HepG2 (cell line): ENCODE measurements around the gene SMIM9. TPM values are rescaled to one million over a fixed set of nuclear protein-coding genes. Genes with fewer than 3 reads are reported as not detected.
A peak's percentile ranks its signal among the peaks of the same experiment; 100 is the strongest.

Source experiments
- AGO2 ChIP-seq: fragments of 200-400 bp; formaldehyde crosslinking; optimal IDR thresholded peaks from 2 replicates; pipeline ENCODE3; 2017; ENCODE audit warnings: mild to moderate bottlenecking, low read depth, low read length, moderate library complexity
- ATM ChIP-seq: fragments of 450-650 bp; IDR thresholded peaks from 2 replicates; pipeline ENCODE4 v1.7.1; 2017; ENCODE audit warnings: mild to moderate bottlenecking, borderline replicate concordance
- BORCS8-MEF2B ChIP-seq: sonication (generic); formaldehyde crosslinking; IDR thresholded peaks from 2 replicates; pipeline ENCODE4 v1.8.0; 2022; ENCODE audit warnings: mild to moderate bottlenecking, missing genetic modification reagents
- CC2D1A ChIP-seq: sonication (generic); formaldehyde crosslinking; IDR thresholded peaks from 2 replicates; pipeline ENCODE4 v1.8.1; 2023; ENCODE audit warnings: mild to moderate bottlenecking, missing genetic modification reagents
- CEBPG ChIP-seq: IDR thresholded peaks from 2 replicates; pipeline ENCODE4 v1.6.1; 2016
- CREM ChIP-seq, 2 experiments: sonication (generic) in 1 of 2; formaldehyde crosslinking in 1 of 2; IDR thresholded peaks; 2 replicates each; pipeline versions ENCODE4 v1.4.0 to v1.6.1; 2016 to 2020; ENCODE audit warnings: antibody characterized with exemption in 1 of 2, mild to moderate bottlenecking in 1 of 2, missing genetic modification reagents in 1 of 2
- GABPB1 ChIP-seq: IDR thresholded peaks from 2 replicates; pipeline ENCODE4 v1.6.1; 2016; ENCODE audit warnings: mild to moderate bottlenecking, missing genetic modification reagents, moderate library complexity, missing compliant biosample characterization
- HOXA7 ChIP-seq: sonication (generic); formaldehyde crosslinking; IDR thresholded peaks from 2 replicates; pipeline ENCODE4 v1.8.1; 2022; ENCODE audit warnings: mild to moderate bottlenecking, missing genetic modification reagents, moderate library complexity
- NFKB2 ChIP-seq: sonication (generic); formaldehyde crosslinking; IDR thresholded peaks from 2 replicates; pipeline ENCODE4 v1.4.0; 2020; ENCODE audit warnings: missing genetic modification reagents, borderline replicate concordance
- TAF1 ChIP-seq: sonication (generic); formaldehyde crosslinking; IDR thresholded peaks from 2 replicates; pipeline ENCODE4 v1.4.0; 2020; ENCODE audit warnings: missing genetic modification reagents
- TCF12 ChIP-seq, 2 experiments: fragments of 450-650 bp in 1 of 2; sonication (generic) in 1 of 2; formaldehyde crosslinking in 1 of 2; IDR thresholded peaks; 2 replicates each; pipeline versions ENCODE4 v1.6.1 to v1.8.0; 2017 to 2022; ENCODE audit warnings: antibody characterized with exemption in 1 of 2, mild to moderate bottlenecking in 1 of 2, missing genetic modification reagents in 1 of 2, moderate library complexity in 1 of 2
- THYN1 ChIP-seq: sonication (generic); formaldehyde crosslinking; IDR thresholded peaks from 2 replicates; pipeline ENCODE4 v1.8.1; 2023; ENCODE audit warnings: low read depth, mild to moderate bottlenecking, moderate library complexity, missing genetic modification reagents, borderline replicate concordance
- ZNF20 ChIP-seq: sonication (generic); formaldehyde crosslinking; IDR thresholded peaks from 2 replicates; pipeline ENCODE4 v1.4.0; 2020; ENCODE audit warnings: mild to moderate bottlenecking, moderate library complexity, missing genetic modification reagents
- ZSCAN12 ChIP-seq: sonication (generic); formaldehyde crosslinking; IDR thresholded peaks from 2 replicates; pipeline ENCODE4 v1.9.0; 2021; ENCODE audit warnings: mild to moderate bottlenecking, missing genetic modification reagents
- polyA plus RNA-seq, 8 experiments: library from polyadenylated mRNA; depleted of rRNA in 3 of 8; stranded (reverse) in 7 of 8; unstranded in 1 of 8; fragments of >200 nt; fragmentation: Illumina TruSeq in 4 of 8; extraction: Trizol in 4 of 8; gene quantifications; 2 replicates each; pipeline versions ENCODE4 v1.2.1 to v1.2.3, GENCODE V29; 2011 to 2016; ENCODE audit warnings: low read depth in 4 of 8, missing spikeins in 1 of 8, mixed read lengths in 1 of 8; ENCODE audit not compliant: insufficient read depth in 1 of 8
- total RNA-seq, 5 experiments: library from RNA; depleted of rRNA; stranded (reverse); fragments of >200 nt; fragmentation: Illumina TruSeq; extraction: Trizol; gene quantifications; 2 replicates each; pipeline ENCODE4 v1.2.3, GENCODE V29; 2016; ENCODE audit warnings: low read depth in 1 of 5
- TF ChIP-seq, protein P1 (sequence below): sonication (generic); formaldehyde crosslinking; conservative IDR thresholded peaks from 2 replicates; pipeline ENCODE4 v1.8.0; 2022; ENCODE audit warnings: low read depth, missing genetic modification reagents
- TF ChIP-seq, protein P2 (sequence below): sonication (generic); formaldehyde crosslinking; IDR thresholded peaks from 2 replicates; pipeline ENCODE4 v1.5.0; 2020; ENCODE audit warnings: missing genetic modification reagents, mild to moderate bottlenecking, borderline replicate concordance
- TF ChIP-seq, protein P3 (sequence below): sonication (generic); formaldehyde crosslinking; conservative IDR thresholded peaks from 2 replicates; pipeline ENCODE4 v1.4.0; 2020; ENCODE audit warnings: missing genetic modification reagents
- TF ChIP-seq, protein P4 (sequence below): sonication (generic); formaldehyde crosslinking; IDR thresholded peaks from 2 replicates; pipeline ENCODE4 v1.5.1; 2020; ENCODE audit warnings: mild to moderate bottlenecking, missing genetic modification reagents, moderate library complexity
- TF ChIP-seq, protein P5 (sequence below): sonication (generic); formaldehyde crosslinking; IDR thresholded peaks from 2 replicates; pipeline ENCODE4 v1.4.0; 2020; ENCODE audit warnings: missing genetic modification reagents, borderline replicate concordance

Gene SMIM9
- total and polyA plus RNA-seq, 2 of the 13 experiments (the other 11 are each of a cell fraction or from before 2014, with no cell fraction given): not detected

DNA sequence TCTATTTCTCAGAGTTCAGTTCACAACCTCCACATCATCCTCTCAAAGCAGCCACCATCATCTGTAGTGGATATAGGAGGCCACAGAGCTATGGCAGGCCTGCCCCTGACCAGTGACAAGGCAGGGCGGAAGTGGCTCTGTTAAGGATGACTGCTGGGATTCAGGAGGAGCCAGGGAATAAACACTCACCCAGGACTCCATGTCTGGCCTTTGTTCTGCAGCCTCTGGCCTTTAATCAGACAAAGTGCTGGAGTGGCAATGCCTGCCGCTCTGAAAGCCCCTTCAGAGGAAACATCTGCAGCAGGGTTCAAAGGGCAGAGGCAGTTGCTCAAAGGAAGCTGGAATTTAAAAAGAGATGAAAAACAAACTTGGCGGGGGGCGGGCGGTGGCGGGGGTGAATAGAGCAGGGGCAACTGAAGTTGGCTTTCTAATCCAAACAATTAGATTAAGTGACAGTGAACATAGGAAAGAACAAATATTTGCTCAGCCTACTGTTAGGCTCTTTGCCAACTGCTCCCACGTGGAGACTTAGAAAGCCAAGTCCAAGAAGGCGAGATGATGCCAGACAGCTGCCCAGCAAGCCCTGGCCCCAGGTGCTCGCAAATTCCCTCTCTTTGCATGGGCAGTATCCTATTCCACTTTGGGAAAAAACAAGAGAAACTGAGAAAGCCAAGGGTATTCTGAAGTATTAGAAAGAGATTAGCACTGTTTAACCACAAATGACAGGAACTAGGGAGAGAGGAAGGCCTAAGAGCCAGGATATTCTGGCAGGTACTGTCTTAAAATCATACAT is 34.7 kb downstream of the SMIM9 start (continued):
- no peak for TF ChIP-seq TCF12 (IDR thresholded peaks at IDR 0.05)
- TF ChIP-seq TCF12 (CRISPR knock-in tag; IDR thresholded peaks at IDR 0.05): no peak
- TF ChIP-seq, protein P1, sequence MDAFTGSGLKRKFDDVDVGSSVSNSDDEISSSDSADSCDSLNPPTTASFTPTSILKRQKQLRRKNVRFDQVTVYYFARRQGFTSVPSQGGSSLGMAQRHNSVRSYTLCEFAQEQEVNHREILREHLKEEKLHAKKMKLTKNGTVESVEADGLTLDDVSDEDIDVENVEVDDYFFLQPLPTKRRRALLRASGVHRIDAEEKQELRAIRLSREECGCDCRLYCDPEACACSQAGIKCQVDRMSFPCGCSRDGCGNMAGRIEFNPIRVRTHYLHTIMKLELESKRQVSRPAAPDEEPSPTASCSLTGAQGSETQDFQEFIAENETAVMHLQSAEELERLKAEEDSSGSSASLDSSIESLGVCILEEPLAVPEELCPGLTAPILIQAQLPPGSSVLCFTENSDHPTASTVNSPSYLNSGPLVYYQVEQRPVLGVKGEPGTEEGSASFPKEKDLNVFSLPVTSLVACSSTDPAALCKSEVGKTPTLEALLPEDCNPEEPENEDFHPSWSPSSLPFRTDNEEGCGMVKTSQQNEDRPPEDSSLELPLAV (CRISPR knock-in tag): no peak
- TF ChIP-seq CC2D1A (CRISPR knock-in tag): no peak
- TF ChIP-seq, protein P2, sequence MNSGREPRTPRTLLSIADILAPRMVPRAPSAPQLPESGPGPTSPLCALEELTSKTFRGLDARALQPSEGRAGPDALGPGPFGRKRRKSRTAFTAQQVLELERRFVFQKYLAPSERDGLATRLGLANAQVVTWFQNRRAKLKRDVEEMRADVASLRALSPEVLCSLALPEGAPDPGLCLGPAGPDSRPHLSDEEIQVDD (CRISPR knock-in tag): no peak
- no peak for TF ChIP-seq ZSCAN12 (CRISPR knock-in tag)
- TF ChIP-seq, protein P3, sequence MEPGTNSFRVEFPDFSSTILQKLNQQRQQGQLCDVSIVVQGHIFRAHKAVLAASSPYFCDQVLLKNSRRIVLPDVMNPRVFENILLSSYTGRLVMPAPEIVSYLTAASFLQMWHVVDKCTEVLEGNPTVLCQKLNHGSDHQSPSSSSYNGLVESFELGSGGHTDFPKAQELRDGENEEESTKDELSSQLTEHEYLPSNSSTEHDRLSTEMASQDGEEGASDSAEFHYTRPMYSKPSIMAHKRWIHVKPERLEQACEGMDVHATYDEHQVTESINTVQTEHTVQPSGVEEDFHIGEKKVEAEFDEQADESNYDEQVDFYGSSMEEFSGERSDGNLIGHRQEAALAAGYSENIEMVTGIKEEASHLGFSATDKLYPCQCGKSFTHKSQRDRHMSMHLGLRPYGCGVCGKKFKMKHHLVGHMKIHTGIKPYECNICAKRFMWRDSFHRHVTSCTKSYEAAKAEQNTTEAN (CRISPR knock-in tag): no peak
- TF ChIP-seq AGO2: no peak
- TF ChIP-seq TAF1 (CRISPR knock-in tag): no peak
- TF ChIP-seq, protein P4, sequence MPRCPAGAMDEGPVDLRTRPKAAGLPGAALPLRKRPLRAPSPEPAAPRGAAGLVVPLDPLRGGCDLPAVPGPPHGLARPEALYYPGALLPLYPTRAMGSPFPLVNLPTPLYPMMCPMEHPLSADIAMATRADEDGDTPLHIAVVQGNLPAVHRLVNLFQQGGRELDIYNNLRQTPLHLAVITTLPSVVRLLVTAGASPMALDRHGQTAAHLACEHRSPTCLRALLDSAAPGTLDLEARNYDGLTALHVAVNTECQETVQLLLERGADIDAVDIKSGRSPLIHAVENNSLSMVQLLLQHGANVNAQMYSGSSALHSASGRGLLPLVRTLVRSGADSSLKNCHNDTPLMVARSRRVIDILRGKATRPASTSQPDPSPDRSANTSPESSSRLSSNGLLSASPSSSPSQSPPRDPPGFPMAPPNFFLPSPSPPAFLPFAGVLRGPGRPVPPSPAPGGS: no peak
- TF ChIP-seq ATM: no peak
- no peak for TF ChIP-seq ZNF20
- TF ChIP-seq, protein P5, sequence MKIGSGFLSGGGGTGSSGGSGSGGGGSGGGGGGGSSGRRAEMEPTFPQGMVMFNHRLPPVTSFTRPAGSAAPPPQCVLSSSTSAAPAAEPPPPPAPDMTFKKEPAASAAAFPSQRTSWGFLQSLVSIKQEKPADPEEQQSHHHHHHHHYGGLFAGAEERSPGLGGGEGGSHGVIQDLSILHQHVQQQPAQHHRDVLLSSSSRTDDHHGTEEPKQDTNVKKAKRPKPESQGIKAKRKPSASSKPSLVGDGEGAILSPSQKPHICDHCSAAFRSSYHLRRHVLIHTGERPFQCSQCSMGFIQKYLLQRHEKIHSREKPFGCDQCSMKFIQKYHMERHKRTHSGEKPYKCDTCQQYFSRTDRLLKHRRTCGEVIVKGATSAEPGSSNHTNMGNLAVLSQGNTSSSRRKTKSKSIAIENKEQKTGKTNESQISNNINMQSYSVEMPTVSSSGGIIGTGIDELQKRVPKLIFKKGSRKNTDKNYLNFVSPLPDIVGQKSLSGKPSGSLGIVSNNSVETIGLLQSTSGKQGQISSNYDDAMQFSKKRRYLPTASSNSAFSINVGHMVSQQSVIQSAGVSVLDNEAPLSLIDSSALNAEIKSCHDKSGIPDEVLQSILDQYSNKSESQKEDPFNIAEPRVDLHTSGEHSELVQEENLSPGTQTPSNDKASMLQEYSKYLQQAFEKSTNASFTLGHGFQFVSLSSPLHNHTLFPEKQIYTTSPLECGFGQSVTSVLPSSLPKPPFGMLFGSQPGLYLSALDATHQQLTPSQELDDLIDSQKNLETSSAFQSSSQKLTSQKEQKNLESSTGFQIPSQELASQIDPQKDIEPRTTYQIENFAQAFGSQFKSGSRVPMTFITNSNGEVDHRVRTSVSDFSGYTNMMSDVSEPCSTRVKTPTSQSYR (CRISPR knock-in tag): 0 out of 2 replicates have a peak, but pooled peaks have one; percentile 23
- no peak for TF ChIP-seq BORCS8-MEF2B (CRISPR knock-in tag)
- TF ChIP-seq GABPB1: 0 out of 2 replicates have a peak, but pooled peaks have one; percentile 36
- no peak for TF ChIP-seq CEBPG (CRISPR knock-in tag)
- no peak for TF ChIP-seq HOXA7 (CRISPR knock-in tag)
- TF ChIP-seq NFKB2: no peak
- no peak for TF ChIP-seq THYN1 (CRISPR knock-in tag)
- TF ChIP-seq CREM (IDR thresholded peaks at IDR 0.05): peak; percentile 44; the same call in 1 of the 2 replicates
- TF ChIP-seq CREM (CRISPR knock-in tag; IDR thresholded peaks at IDR 0.05): no peak
